Thoracic aorta (tissue), 2 donors: ENCODE data around the gene SLC28A3. TPM values are rescaled to one million over a fixed set of nuclear protein-coding genes. Genes with fewer than 3 reads are reported as not detected.

ENCODE experiments used
- ATAC-seq: fragments of 150-250 bp; one replicate; pipeline ENCODE4 v1.8.0; 2017; ENCODE audit warnings: low read depth; ENCODE audit not compliant: insufficient number of reproducible peaks, low FRiP score
- DNase-seq: peaks from one replicate; pipeline ENCODE4 v3.0.0-alpha.2; 2020; ENCODE audit warnings: low spot score
- H3K27ac ChIP-seq, 2 donors: fragments of 200-600 bp; sonication (generic); 1 replicate in 1 of 2; 2 replicates in 1 of 2; pipeline ENCODE4 v1.5.1; 2016; ENCODE audit warnings: mild to moderate bottlenecking in 2 of 2, moderate library complexity in 2 of 2
- H3K27me3 ChIP-seq: fragments of 200-600 bp; sonication (generic); replicated peaks from 2 replicates; pipeline ENCODE4 v1.6.0; 2016; ENCODE audit warnings: mild to moderate bottlenecking; ENCODE audit not compliant: insufficient read depth
- H3K36me3 ChIP-seq: fragments of 200-600 bp; sonication (generic); one replicate; pipeline ENCODE4 v1.5.1; 2016
- H3K4me1 ChIP-seq, 2 donors: fragments of 200-600 bp; sonication (generic); 1 replicate in 1 of 2; 2 replicates in 1 of 2; pipeline versions ENCODE4 v1.5.1 to v1.6.0; 2016; ENCODE audit warnings: low read depth in 2 of 2, mild to moderate bottlenecking in 1 of 2; ENCODE audit not compliant: control insufficient read depth in 1 of 2
- H3K4me3 ChIP-seq: fragments of 200-600 bp; sonication (generic); 2 replicates; pipeline ENCODE4 v1.5.1; 2016; ENCODE audit warnings: mild to moderate bottlenecking
- H3K9me3 ChIP-seq: fragments of 200-600 bp; sonication (generic); 2 replicates; pipeline ENCODE4 v1.5.1; 2016
- CTCF ChIP-seq: fragments of 200-600 bp; sonication (generic); IDR thresholded peaks from one replicate; pipeline ENCODE4 v1.5.1; 2019; ENCODE audit warnings: antibody characterized with exemption
- total RNA-seq, 2 donors: library from RNA; depleted of rRNA; stranded (reverse); fragments of >200 nt; gene quantifications; one replicate each; pipeline versions ENCODE4 v1.1.0 to v1.2.3, GENCODE V29; 2016

Gene SLC28A3
- total RNA-seq, 2 donors from 2014 or later = 0.21 TPM; not detected in 1

GRCh38 chr9:84278130-84278529 is 62.4 kb downstream of the SLC28A3 start:
- H3K9me3 ChIP-seq = no peaks in the 10 kb centered on the region
- H3K27me3 ChIP-seq = no peaks in the 10 kb centered on the region
- H3K4me3 ChIP-seq = no peak overlapping the region
- H3K4me1 ChIP-seq = no peaks in the 10 kb centered on the region
- no peak for TF ChIP-seq CTCF
- H3K36me3 ChIP-seq = no peaks in the 10 kb centered on the region
- no peak for ATAC-seq
- no peak overlapping the region for H3K27ac ChIP-seq
- no peak for DNase-seq

- no peak for ATAC-seq
- Histone ChIP-seq H3K4me1 (no peaks in the 10 kb centered on the region), H3K36me3 (no peaks in the 10 kb centered on the region), H3K27ac (no peak overlapping the region), H3K4me3 (no peak overlapping the region), H3K27me3 (no peaks in the 10 kb centered on the region), H3K9me3 (no peaks in the 10 kb centered on the region)
- no peak for TF ChIP-seq CTCF
- no peak for DNase-seq
Observed at GRCh38 chr9:84277646-84278045, 62.9 kb downstream of the SLC28A3 start.

GRCh38 chr9:84276741-84277140 is 63.8 kb downstream of the SLC28A3 start:
- Histone ChIP-seq H3K36me3 (no peaks in the 10 kb centered on the region), H3K27me3 (no peaks in the 10 kb centered on the region), H3K9me3 (no peaks in the 10 kb centered on the region), H3K27ac (no peak overlapping the region), H3K4me3 (no peak overlapping the region), H3K4me1 (no peaks in the 10 kb centered on the region)
- TF ChIP-seq CTCF = no peak
- DNase-seq = no peak
- ATAC-seq = no peak

- Histone ChIP-seq H3K27ac (no peak overlapping the region), H3K4me3 (peak overlapping the region; percentile 39), H3K27me3 (no peaks in the 10 kb centered on the region), H3K9me3 (no peaks in the 10 kb centered on the region), H3K36me3 (no peaks in the 10 kb centered on the region), H3K4me1 (no peaks in the 10 kb centered on the region)
- no peak for ATAC-seq
- no peak for DNase-seq
- TF ChIP-seq CTCF = no peak
Observed at GRCh38 chr9:84271921-84272556, 68.5 kb downstream of the SLC28A3 start.

- no peaks in the 10 kb centered on the region for H3K36me3 ChIP-seq
- no peaks in the 10 kb centered on the region for H3K4me1 ChIP-seq
- H3K4me3 ChIP-seq = peak overlapping the region; percentile 39
- TF ChIP-seq CTCF = no peak
- no peaks in the 10 kb centered on the region for H3K9me3 ChIP-seq
- H3K27me3 ChIP-seq = no peaks in the 10 kb centered on the region
- no peak overlapping the region for H3K27ac ChIP-seq
- DNase-seq (peak; percentile 4), ATAC-seq (no peak)
Observed at GRCh38 chr9:84271531-84271900, 69.0 kb downstream of the SLC28A3 start.
